Measurements from ENCODE around the gene PPOX. TPM values are rescaled to one million over a fixed set of nuclear protein-coding genes. Genes with fewer than 3 reads are reported as not detected.

The PPOX gene
- total RNA-seq, 1 experiment from 2014 or later, result 25.4 TPM

Other genes with a start within 250 kb of the PPOX start
- 0.93 and 1.3 TPM in 2 replicates for gene ITLN2, start 211.6 kb upstream of the PPOX start, total RNA-seq (2022)
- gene F11R, start 145.3 kb upstream of the PPOX start, total RNA-seq (2022), result 182 and 196 TPM in 2 replicates
- 24.8 and 26.8 TPM in 2 replicates for gene TSTD1, start 127.5 kb upstream of the PPOX start, total RNA-seq (2022)
- gene USF1, start 120.4 kb upstream of the PPOX start, total RNA-seq (2022), result 49.7 and 52.7 TPM in 2 replicates
- gene ARHGAP30, start 96.5 kb upstream of the PPOX start, total RNA-seq (2022), result not detected in 2 replicates
- 0.20 and 0.74 TPM in 2 replicates for gene NECTIN4, start 76.9 kb upstream of the PPOX start, total RNA-seq (2022)
- gene KLHDC9, start 68.1 kb upstream of the PPOX start, total RNA-seq (2022), result 2.0 and 2.2 TPM in 2 replicates
- 80.0 and 88.0 TPM in 2 replicates for gene PFDN2, start 48.4 kb upstream of the PPOX start, total RNA-seq (2022)
- gene NIT1, start 48.3 kb upstream of the PPOX start, total RNA-seq (2022), result 41.8 and 42.1 TPM in 2 replicates
- gene DEDD, start 33.8 kb upstream of the PPOX start, total RNA-seq (2022), result 33.8 and 37.0 TPM in 2 replicates
- 98.2 and 105 TPM in 2 replicates for gene UFC1, start 12.4 kb upstream of the PPOX start, total RNA-seq (2022)
- gene USP21, start 6.9 kb upstream of the PPOX start, total RNA-seq (2022), result 38.2 and 39.8 TPM in 2 replicates
- 39.6 and 48.1 TPM in 2 replicates for gene B4GALT3, start 11.1 kb downstream of the PPOX start, total RNA-seq (2022)
- 0.23 and 0.32 TPM in 2 replicates for gene ADAMTS4, start 32.6 kb downstream of the PPOX start, total RNA-seq (2022)
- 110 and 115 TPM in 2 replicates for gene NDUFS2, start 35.9 kb downstream of the PPOX start, total RNA-seq (2022)
- gene FCER1G, start 48.9 kb downstream of the PPOX start, total RNA-seq (2022), result 1.5 and 2.6 TPM in 2 replicates
- gene APOA2, start 57.2 kb downstream of the PPOX start, total RNA-seq (2022), result 711 and 784 TPM in 2 replicates
- 23.1 and 24.0 TPM in 2 replicates for gene TOMM40L, start 59.6 kb downstream of the PPOX start, total RNA-seq (2022)
- not detected in 2 replicates for gene NR1I3, start 71.8 kb downstream of the PPOX start, total RNA-seq (2022)
- 2.5 and 3.3 TPM in 2 replicates for gene PCP4L1, start 92.3 kb downstream of the PPOX start, total RNA-seq (2022)
- gene MPZ, start 143.5 kb downstream of the PPOX start, total RNA-seq (2022), result 0.20 and 0.23 TPM in 2 replicates
- gene SDHC, start 148.0 kb downstream of the PPOX start, total RNA-seq (2022), result 261 and 268 TPM in 2 replicates
- gene CFAP126, start 201.4 kb downstream of the PPOX start, total RNA-seq (2022), result not detected in 2 replicates